ENCODE results near the gene REXO2. TPM values are rescaled to one million over a fixed set of nuclear protein-coding genes. Genes with fewer than 3 reads are reported as not detected.

REXO2 gene
- total and polyA plus RNA-seq, 4 donors = 96.3 to 109 (median 104) TPM

- no peak for ATAC-seq (ENCODE audit: low FRiP score)
- Histone ChIP-seq H3K36me3 (ENCODE audit: control insufficient read depth in 1 of 2, insufficient read depth in 2 of 2, low read length in 1 of 2) (peaks cover 0 to 7% of the 10 kb centered on the region in 2 donors), H3K4me3 (ENCODE audit: low read length in 2 of 2) (no peak overlapping the region), H3K27me3 (ENCODE audit: control insufficient read depth in 1 of 2, insufficient read depth in 2 of 2, low read length in 1 of 2) (no peaks in the 10 kb centered on the region), H3K9me3 (ENCODE audit: control insufficient read depth, low read length) (no peaks in the 10 kb centered on the region), H3K27ac (ENCODE audit: low read depth in 1 of 2, low read length in 2 of 2) (no peak overlapping the region), H3K4me1 (ENCODE audit: control insufficient read depth in 1 of 2, insufficient read depth in 2 of 2, low read length in 2 of 2) (no peaks in the 10 kb centered on the region)
- intact Hi-C loops (cut with DNase I) = loop anchor here in 1 of 2 donors (10.0 kb wide), 1 partner anchor 104 kb away; no protein-coding TSS in a partner anchor
- DNase-seq = no peak
- 61 to 80% methylated on average over 2 of the region's 2 CpGs for WGBS, 2 donors
Measured at GRCh38 chr11:114448749-114449482, 9.6 kb downstream of the REXO2 start.

- no peaks in the 10 kb centered on the region for H3K4me1 ChIP-seq (ENCODE audit: control insufficient read depth in 1 of 2, insufficient read depth in 2 of 2, low read length in 2 of 2)
- ATAC-seq (ENCODE audit: low FRiP score) (no peak), DNase-seq (no peak)
- WGBS, 2 donors = 85 to 90% methylated on average over 6 of the region's 6 CpGs
- H3K9me3 ChIP-seq (ENCODE audit: control insufficient read depth, low read length) = no peaks in the 10 kb centered on the region
- intact Hi-C loops (cut with DNase I) = loop anchor here in 1 of 2 donors (10.0 kb wide), 1 partner anchor 105 kb away; no protein-coding TSS in a partner anchor
- H3K27me3 ChIP-seq (ENCODE audit: control insufficient read depth in 1 of 2, insufficient read depth in 2 of 2, low read length in 1 of 2) = no peaks in the 10 kb centered on the region
- peaks cover 0 to 7% of the 10 kb centered on the region in 2 donors for H3K36me3 ChIP-seq (ENCODE audit: control insufficient read depth in 1 of 2, insufficient read depth in 2 of 2, low read length in 1 of 2)
- no peak overlapping the region for H3K27ac ChIP-seq (ENCODE audit: low read depth in 1 of 2, low read length in 2 of 2)
- H3K4me3 ChIP-seq (ENCODE audit: low read length in 2 of 2) = no peak overlapping the region
Measured at GRCh38 chr11:114449845-114450244, 10.6 kb downstream of the REXO2 start.

GRCh38 chr11:114452399-114452798 is 13.1 kb downstream of the REXO2 start:
- H3K27ac ChIP-seq (ENCODE audit: low read depth in 1 of 2, low read length in 2 of 2) = no peak overlapping the region
- H3K27me3 ChIP-seq (ENCODE audit: control insufficient read depth in 1 of 2, insufficient read depth in 2 of 2, low read length in 1 of 2) = no peaks in the 10 kb centered on the region
- intact Hi-C loops (cut with DNase I) = no loop called here
- no peak overlapping the region for H3K4me3 ChIP-seq (ENCODE audit: low read length in 2 of 2)
- DNase-seq (no peak), ATAC-seq (ENCODE audit: low FRiP score) (no peak)
- no peaks in the 10 kb centered on the region for H3K9me3 ChIP-seq (ENCODE audit: control insufficient read depth, low read length)
- 88 to 93% methylated on average over 3 of the region's 3 CpGs for WGBS, 2 donors
- peaks cover 0 to 7% of the 10 kb centered on the region in 2 donors for H3K36me3 ChIP-seq (ENCODE audit: control insufficient read depth in 1 of 2, insufficient read depth in 2 of 2, low read length in 1 of 2)
- H3K4me1 ChIP-seq (ENCODE audit: control insufficient read depth in 1 of 2, insufficient read depth in 2 of 2, low read length in 2 of 2) = no peaks in the 10 kb centered on the region

- no peaks in the 10 kb centered on the region for H3K27me3 ChIP-seq (ENCODE audit: control insufficient read depth in 1 of 2, insufficient read depth in 2 of 2, low read length in 1 of 2)
- DNase-seq (no peak), ATAC-seq (ENCODE audit: low FRiP score) (no peak)
- WGBS, 2 donors = 96 to 97% methylated on average over 2 of the region's 2 CpGs
- H3K27ac ChIP-seq (ENCODE audit: low read depth in 1 of 2, low read length in 2 of 2) = no peak overlapping the region
- no peaks in the 10 kb centered on the region for H3K9me3 ChIP-seq (ENCODE audit: control insufficient read depth, low read length)
- H3K4me3 ChIP-seq (ENCODE audit: low read length in 2 of 2) = no peak overlapping the region
- intact Hi-C loops (cut with DNase I) = no loop called here
- H3K36me3 ChIP-seq (ENCODE audit: control insufficient read depth in 1 of 2, insufficient read depth in 2 of 2, low read length in 1 of 2) = peaks cover 0 to 2% of the 10 kb centered on the region in 2 donors
- no peaks in the 10 kb centered on the region for H3K4me1 ChIP-seq (ENCODE audit: control insufficient read depth in 1 of 2, insufficient read depth in 2 of 2, low read length in 2 of 2)
Measured at GRCh38 chr11:114463999-114464398, 24.7 kb downstream of the REXO2 start.

- Histone ChIP-seq H3K9me3 (ENCODE audit: control insufficient read depth, low read length) (no peaks in the 10 kb centered on the region), H3K36me3 (ENCODE audit: control insufficient read depth in 1 of 2, insufficient read depth in 2 of 2, low read length in 1 of 2) (peaks cover 0 to 2% of the 10 kb centered on the region in 2 donors), H3K4me3 (ENCODE audit: low read length in 2 of 2) (no peak overlapping the region), H3K27ac (ENCODE audit: low read depth in 1 of 2, low read length in 2 of 2) (no peak overlapping the region), H3K27me3 (ENCODE audit: control insufficient read depth in 1 of 2, insufficient read depth in 2 of 2, low read length in 1 of 2) (no peaks in the 10 kb centered on the region), H3K4me1 (ENCODE audit: control insufficient read depth in 1 of 2, insufficient read depth in 2 of 2, low read length in 2 of 2) (no peaks in the 10 kb centered on the region)
- WGBS, 2 donors = 66 to 69% methylated on average over 3 of the region's 3 CpGs
- intact Hi-C loops (cut with DNase I) = no loop called here
- DNase-seq (no peak), ATAC-seq (ENCODE audit: low FRiP score) (no peak)
Measured at GRCh38 chr11:114466742-114467141, 27.5 kb downstream of the REXO2 start.

- H3K27me3 ChIP-seq (ENCODE audit: control insufficient read depth in 1 of 2, insufficient read depth in 2 of 2, low read length in 1 of 2) = no peaks in the 10 kb centered on the region
- no peaks in the 10 kb centered on the region for H3K4me1 ChIP-seq (ENCODE audit: control insufficient read depth in 1 of 2, insufficient read depth in 2 of 2, low read length in 2 of 2)
- no peak overlapping the region for H3K27ac ChIP-seq (ENCODE audit: low read depth in 1 of 2, low read length in 2 of 2)
- 87 to 90% methylated on average over 2 of the region's 2 CpGs for WGBS, 2 donors
- H3K4me3 ChIP-seq (ENCODE audit: low read length in 2 of 2) = no peak overlapping the region
- DNase-seq (no peak), ATAC-seq (ENCODE audit: low FRiP score) (no peak)
- H3K9me3 ChIP-seq (ENCODE audit: control insufficient read depth, low read length) = peaks cover 1% of the 10 kb centered on the region
- intact Hi-C loops (cut with DNase I) = no loop called here
- peaks cover 0 to 2% of the 10 kb centered on the region in 2 donors for H3K36me3 ChIP-seq (ENCODE audit: control insufficient read depth in 1 of 2, insufficient read depth in 2 of 2, low read length in 1 of 2)
Measured at GRCh38 chr11:114472661-114473060, 33.4 kb downstream of the REXO2 start.

GRCh38 chr11:114478001-114478410 is 38.7 kb downstream of the REXO2 start:
- Histone ChIP-seq H3K9me3 (ENCODE audit: control insufficient read depth, low read length) (no peaks in the 10 kb centered on the region), H3K36me3 (ENCODE audit: control insufficient read depth in 1 of 2, insufficient read depth in 2 of 2, low read length in 1 of 2) (no peaks in the 10 kb centered on the region), H3K4me1 (ENCODE audit: control insufficient read depth in 1 of 2, insufficient read depth in 2 of 2, low read length in 2 of 2) (no peaks in the 10 kb centered on the region), H3K27me3 (ENCODE audit: control insufficient read depth in 1 of 2, insufficient read depth in 2 of 2, low read length in 1 of 2) (no peaks in the 10 kb centered on the region), H3K4me3 (ENCODE audit: low read length in 2 of 2) (no peak overlapping the region), H3K27ac (ENCODE audit: low read depth in 1 of 2, low read length in 2 of 2) (no peak overlapping the region)
- 20 to 23% methylated on average over 2 of the region's 2 CpGs for WGBS, 2 donors
- ATAC-seq (ENCODE audit: low FRiP score) (no peak), DNase-seq (no peak)
- intact Hi-C loops (cut with DNase I) = no loop called here

- no peaks in the 10 kb centered on the region for H3K36me3 ChIP-seq (ENCODE audit: control insufficient read depth in 1 of 2, insufficient read depth in 2 of 2, low read length in 1 of 2)
- no peak overlapping the region for H3K4me3 ChIP-seq (ENCODE audit: low read length in 2 of 2)
- no peaks in the 10 kb centered on the region for H3K4me1 ChIP-seq (ENCODE audit: control insufficient read depth in 1 of 2, insufficient read depth in 2 of 2, low read length in 2 of 2)
- DNase-seq (no peak), ATAC-seq (ENCODE audit: low FRiP score) (no peak)
- H3K27me3 ChIP-seq (ENCODE audit: control insufficient read depth in 1 of 2, insufficient read depth in 2 of 2, low read length in 1 of 2) = no peaks in the 10 kb centered on the region
- H3K9me3 ChIP-seq (ENCODE audit: control insufficient read depth, low read length) = no peaks in the 10 kb centered on the region
- H3K27ac ChIP-seq (ENCODE audit: low read depth in 1 of 2, low read length in 2 of 2) = no peak overlapping the region
- 54 to 55% methylated on average over 4 of the region's 4 CpGs for WGBS, 2 donors
- intact Hi-C loops (cut with DNase I) = no loop called here
Measured at GRCh38 chr11:114478768-114479167, 39.5 kb downstream of the REXO2 start.

GRCh38 chr11:114479331-114479730 is 40.1 kb downstream of the REXO2 start:
- Histone ChIP-seq H3K4me3 (ENCODE audit: low read length in 2 of 2) (no peak overlapping the region), H3K36me3 (ENCODE audit: control insufficient read depth in 1 of 2, insufficient read depth in 2 of 2, low read length in 1 of 2) (no peaks in the 10 kb centered on the region), H3K9me3 (ENCODE audit: control insufficient read depth, low read length) (no peaks in the 10 kb centered on the region), H3K4me1 (ENCODE audit: control insufficient read depth in 1 of 2, insufficient read depth in 2 of 2, low read length in 2 of 2) (no peaks in the 10 kb centered on the region), H3K27me3 (ENCODE audit: control insufficient read depth in 1 of 2, insufficient read depth in 2 of 2, low read length in 1 of 2) (no peaks in the 10 kb centered on the region), H3K27ac (ENCODE audit: low read depth in 1 of 2, low read length in 2 of 2) (no peak overlapping the region)
- no peak for ATAC-seq (ENCODE audit: low FRiP score)
- DNase-seq = no peak
- WGBS, 2 donors = 82 to 97% methylated on average over 1 of the region's 1 CpG
- intact Hi-C loops (cut with DNase I) = no loop called here

Measured in aorta (tissue), 5 donors.